Measurements from ENCODE around the gene EFCAB8.
"Not testable (repeated sequence)": the region's sequence is repeated elsewhere in the genome, so short reads cannot be mapped to it uniquely, and the experiment has no call there.

Gene EFCAB8

GRCh38 chr20:32893263-32894025, 34.7 kb downstream of the EFCAB8 start:
- no peak overlapping the region for H3K9ac ChIP-seq (ENCODE audit: low read depth in 1 of 2, low read length in 2 of 2)
- H3K4me1 ChIP-seq (ENCODE audit: control insufficient read depth in 2 of 2, insufficient read depth in 2 of 2, low read length in 2 of 2): no peaks in the 10 kb centered on the region
- H3K27ac ChIP-seq (ENCODE audit: low read depth in 2 of 2, low read length in 2 of 2): no peak overlapping the region
- H3K4me3 ChIP-seq (ENCODE audit: low read length in 2 of 2): no peak overlapping the region
- no peaks in the 10 kb centered on the region for H3K36me3 ChIP-seq (ENCODE audit: control insufficient read depth in 2 of 2, insufficient read depth in 2 of 2, low read length in 2 of 2)
- H3K27me3 ChIP-seq (ENCODE audit: control insufficient read depth in 2 of 2, insufficient read depth in 2 of 2, low read length in 2 of 2): no peaks in the 10 kb centered on the region
- H3K9me3 ChIP-seq (ENCODE audit: control insufficient read depth in 2 of 2, low read length in 2 of 2): no peaks in the 10 kb centered on the region

GRCh38 chr20:32894026-32894483, 35.3 kb downstream of the EFCAB8 start:
- H3K36me3 ChIP-seq (ENCODE audit: control insufficient read depth in 2 of 2, insufficient read depth in 2 of 2, low read length in 2 of 2): no peaks in the 10 kb centered on the region
- H3K9ac ChIP-seq (ENCODE audit: low read depth in 1 of 2, low read length in 2 of 2): no peak overlapping the region
- no peak overlapping the region for H3K4me3 ChIP-seq (ENCODE audit: low read length in 2 of 2)
- no peak overlapping the region for H3K27ac ChIP-seq (ENCODE audit: low read depth in 2 of 2, low read length in 2 of 2)
- no peaks in the 10 kb centered on the region for H3K9me3 ChIP-seq (ENCODE audit: control insufficient read depth in 2 of 2, low read length in 2 of 2)
- no peaks in the 10 kb centered on the region for H3K4me1 ChIP-seq (ENCODE audit: control insufficient read depth in 2 of 2, insufficient read depth in 2 of 2, low read length in 2 of 2)
- H3K27me3 ChIP-seq (ENCODE audit: control insufficient read depth in 2 of 2, insufficient read depth in 2 of 2, low read length in 2 of 2): no peaks in the 10 kb centered on the region

GRCh38 chr20:32894711-32895355, 36.1 kb downstream of the EFCAB8 start:
- no peak overlapping the region for H3K27ac ChIP-seq (ENCODE audit: low read depth in 2 of 2, low read length in 2 of 2)
- H3K27me3 ChIP-seq (ENCODE audit: control insufficient read depth in 2 of 2, insufficient read depth in 2 of 2, low read length in 2 of 2): no peaks in the 10 kb centered on the region
- no peak overlapping the region for H3K4me3 ChIP-seq (ENCODE audit: low read length in 2 of 2)
- H3K4me1 ChIP-seq (ENCODE audit: control insufficient read depth in 2 of 2, insufficient read depth in 2 of 2, low read length in 2 of 2): no peaks in the 10 kb centered on the region
- no peaks in the 10 kb centered on the region for H3K36me3 ChIP-seq (ENCODE audit: control insufficient read depth in 2 of 2, insufficient read depth in 2 of 2, low read length in 2 of 2)
- H3K9ac ChIP-seq (ENCODE audit: low read depth in 1 of 2, low read length in 2 of 2): no peak overlapping the region
- H3K9me3 ChIP-seq (ENCODE audit: control insufficient read depth in 2 of 2, low read length in 2 of 2): no peaks in the 10 kb centered on the region

GRCh38 chr20:32896521-32897280, 38.0 kb downstream of the EFCAB8 start:
- H3K27ac ChIP-seq (ENCODE audit: low read depth in 2 of 2, low read length in 2 of 2): no peak overlapping the region
- H3K36me3 ChIP-seq (ENCODE audit: control insufficient read depth in 2 of 2, insufficient read depth in 2 of 2, low read length in 2 of 2): no peaks in the 10 kb centered on the region
- no peaks in the 10 kb centered on the region for H3K4me1 ChIP-seq (ENCODE audit: control insufficient read depth in 2 of 2, insufficient read depth in 2 of 2, low read length in 2 of 2)
- H3K27me3 ChIP-seq (ENCODE audit: control insufficient read depth in 2 of 2, insufficient read depth in 2 of 2, low read length in 2 of 2): no peaks in the 10 kb centered on the region
- H3K4me3 ChIP-seq (ENCODE audit: low read length in 2 of 2): no peak overlapping the region
- no peak overlapping the region for H3K9ac ChIP-seq (ENCODE audit: low read depth in 1 of 2, low read length in 2 of 2)
- H3K9me3 ChIP-seq (ENCODE audit: control insufficient read depth in 2 of 2, low read length in 2 of 2): no peaks in the 10 kb centered on the region

- Histone ChIP-seq H3K27ac (ENCODE audit: low read depth in 2 of 2, low read length in 2 of 2) (no peak overlapping the region), H3K36me3 (ENCODE audit: control insufficient read depth in 2 of 2, insufficient read depth in 2 of 2, low read length in 2 of 2) (no peaks in the 10 kb centered on the region), H3K4me1 (ENCODE audit: control insufficient read depth in 2 of 2, insufficient read depth in 2 of 2, low read length in 2 of 2) (no peaks in the 10 kb centered on the region), H3K27me3 (ENCODE audit: control insufficient read depth in 2 of 2, insufficient read depth in 2 of 2, low read length in 2 of 2) (no peaks in the 10 kb centered on the region), H3K9me3 (ENCODE audit: control insufficient read depth in 2 of 2, low read length in 2 of 2) (no peaks in the 10 kb centered on the region), H3K4me3 (ENCODE audit: low read length in 2 of 2) (no peak overlapping the region), H3K9ac (ENCODE audit: low read depth in 1 of 2, low read length in 2 of 2) (no peak overlapping the region)
Measured at GRCh38 chr20:32898729-32899128, 40.0 kb downstream of the EFCAB8 start.

- no peak overlapping the region for H3K9ac ChIP-seq (ENCODE audit: low read depth in 1 of 2, low read length in 2 of 2)
- no peaks in the 10 kb centered on the region for H3K27me3 ChIP-seq (ENCODE audit: control insufficient read depth in 2 of 2, insufficient read depth in 2 of 2, low read length in 2 of 2)
- H3K4me1 ChIP-seq (ENCODE audit: control insufficient read depth in 2 of 2, insufficient read depth in 2 of 2, low read length in 2 of 2): no peaks in the 10 kb centered on the region
- no peaks in the 10 kb centered on the region for H3K9me3 ChIP-seq (ENCODE audit: control insufficient read depth in 2 of 2, low read length in 2 of 2)
- no peak overlapping the region for H3K27ac ChIP-seq (ENCODE audit: low read depth in 2 of 2, low read length in 2 of 2)
- H3K36me3 ChIP-seq (ENCODE audit: control insufficient read depth in 2 of 2, insufficient read depth in 2 of 2, low read length in 2 of 2): no peaks in the 10 kb centered on the region
- no peak overlapping the region for H3K4me3 ChIP-seq (ENCODE audit: low read length in 2 of 2)
Measured at GRCh38 chr20:32902456-32903420, 44.0 kb downstream of the EFCAB8 start.

GRCh38 chr20:32903666-32904175, 45.0 kb downstream of the EFCAB8 start:
- H3K36me3 ChIP-seq (ENCODE audit: control insufficient read depth in 2 of 2, insufficient read depth in 2 of 2, low read length in 2 of 2): no peaks in the 10 kb centered on the region
- H3K27ac ChIP-seq (ENCODE audit: low read depth in 2 of 2, low read length in 2 of 2): no peak overlapping the region
- no peaks in the 10 kb centered on the region for H3K4me1 ChIP-seq (ENCODE audit: control insufficient read depth in 2 of 2, insufficient read depth in 2 of 2, low read length in 2 of 2)
- no peak overlapping the region for H3K4me3 ChIP-seq (ENCODE audit: low read length in 2 of 2)
- no peak overlapping the region for H3K9ac ChIP-seq (ENCODE audit: low read depth in 1 of 2, low read length in 2 of 2)
- H3K9me3 ChIP-seq (ENCODE audit: control insufficient read depth in 2 of 2, low read length in 2 of 2): no peaks in the 10 kb centered on the region
- H3K27me3 ChIP-seq (ENCODE audit: control insufficient read depth in 2 of 2, insufficient read depth in 2 of 2, low read length in 2 of 2): no peaks in the 10 kb centered on the region

- not testable (repeated sequence) for H3K9ac ChIP-seq (ENCODE audit: low read depth in 1 of 2, low read length in 2 of 2)
Measured at GRCh38 chr20:32904678-32905077, 46.0 kb downstream of the EFCAB8 start.

GRCh38 chr20:32906200-32906599, 47.5 kb downstream of the EFCAB8 start:
- H3K4me1 ChIP-seq (ENCODE audit: control insufficient read depth in 2 of 2, insufficient read depth in 2 of 2, low read length in 2 of 2): no peaks in the 10 kb centered on the region
- H3K9ac ChIP-seq (ENCODE audit: low read depth in 1 of 2, low read length in 2 of 2): no peak overlapping the region
- H3K27ac ChIP-seq (ENCODE audit: low read depth in 2 of 2, low read length in 2 of 2): no peak overlapping the region
- no peaks in the 10 kb centered on the region for H3K27me3 ChIP-seq (ENCODE audit: control insufficient read depth in 2 of 2, insufficient read depth in 2 of 2, low read length in 2 of 2)
- no peaks in the 10 kb centered on the region for H3K9me3 ChIP-seq (ENCODE audit: control insufficient read depth in 2 of 2, low read length in 2 of 2)
- H3K4me3 ChIP-seq (ENCODE audit: low read length in 2 of 2): no peak overlapping the region
- no peaks in the 10 kb centered on the region for H3K36me3 ChIP-seq (ENCODE audit: control insufficient read depth in 2 of 2, insufficient read depth in 2 of 2, low read length in 2 of 2)

More at GRCh38 chr20:32904678-32905077, 46.0 kb downstream of the EFCAB8 start:
- not testable (repeated sequence) for H3K9me3 ChIP-seq (ENCODE audit: control insufficient read depth in 2 of 2, low read length in 2 of 2); H3K4me3 ChIP-seq (ENCODE audit: low read length in 2 of 2); H3K4me1 ChIP-seq (ENCODE audit: control insufficient read depth in 2 of 2, insufficient read depth in 2 of 2, low read length in 2 of 2); H3K27me3 ChIP-seq (ENCODE audit: control insufficient read depth in 2 of 2, insufficient read depth in 2 of 2, low read length in 2 of 2); H3K36me3 ChIP-seq (ENCODE audit: control insufficient read depth in 2 of 2, insufficient read depth in 2 of 2, low read length in 2 of 2); H3K27ac ChIP-seq (ENCODE audit: low read depth in 2 of 2, low read length in 2 of 2)

Data from mucosa of rectum (tissue), 2 donors.